Retinal pigment epithelial cell (primary cell): ENCODE results near the gene ZNF710.

Source experiments
- DNase-seq: peaks from one replicate; pipeline ENCODE4 v3.0.0-alpha.2; 2010; ENCODE audit warnings: low read depth
- H3K4me3 ChIP-seq: 2 replicates; pipeline ENCODE4 v1.5.1; 2011; ENCODE audit warnings: mild to moderate bottlenecking, low read length, control low read depth, moderate library complexity
- CTCF ChIP-seq: conservative IDR thresholded peaks from 2 replicates; pipeline ENCODE4 v1.5.1; 2011; ENCODE audit warnings: low read depth, low read length, control low read depth, inconsistent platforms

ZNF710 gene

DNA sequence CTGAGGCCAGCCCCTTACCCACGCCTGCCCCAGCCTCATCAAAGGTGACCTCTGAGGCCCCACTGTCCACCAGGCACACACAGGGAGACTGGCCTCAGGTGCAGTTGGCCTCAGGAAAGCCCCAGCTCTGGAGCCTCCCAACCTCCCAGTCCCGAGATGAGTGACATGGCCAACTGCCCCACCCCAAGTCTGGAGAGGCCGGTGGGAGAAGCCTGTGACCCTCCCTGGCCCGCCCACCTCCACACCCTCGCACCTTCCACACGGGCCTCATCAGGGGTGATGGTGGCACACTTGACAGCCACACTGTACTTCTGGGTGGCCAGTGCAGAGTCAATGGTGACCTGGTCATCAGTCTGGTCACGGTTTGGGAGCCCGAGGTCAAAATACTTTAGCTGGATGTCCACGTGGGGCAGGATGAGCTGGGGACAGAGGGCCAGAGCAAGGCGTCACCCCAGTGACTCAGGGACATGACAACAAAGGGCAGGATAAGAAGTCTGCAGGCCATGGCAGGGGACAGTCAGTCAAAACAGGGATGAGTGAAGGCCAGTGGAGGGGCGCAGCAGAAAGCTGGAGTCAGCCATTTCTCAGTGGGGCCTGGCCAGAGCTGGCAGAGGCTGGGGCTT, 89.2 kb downstream of the ZNF710 start:
- no peak for DNase-seq
- no peak for TF ChIP-seq CTCF
- no peak overlapping the region for H3K4me3 ChIP-seq

- no peak overlapping the region for H3K4me3 ChIP-seq
- no peak for DNase-seq
- no peak for TF ChIP-seq CTCF
These were observed 90.2 kb downstream of the ZNF710 start for GRCh38 chr15:90091156-90091931.

DNA sequence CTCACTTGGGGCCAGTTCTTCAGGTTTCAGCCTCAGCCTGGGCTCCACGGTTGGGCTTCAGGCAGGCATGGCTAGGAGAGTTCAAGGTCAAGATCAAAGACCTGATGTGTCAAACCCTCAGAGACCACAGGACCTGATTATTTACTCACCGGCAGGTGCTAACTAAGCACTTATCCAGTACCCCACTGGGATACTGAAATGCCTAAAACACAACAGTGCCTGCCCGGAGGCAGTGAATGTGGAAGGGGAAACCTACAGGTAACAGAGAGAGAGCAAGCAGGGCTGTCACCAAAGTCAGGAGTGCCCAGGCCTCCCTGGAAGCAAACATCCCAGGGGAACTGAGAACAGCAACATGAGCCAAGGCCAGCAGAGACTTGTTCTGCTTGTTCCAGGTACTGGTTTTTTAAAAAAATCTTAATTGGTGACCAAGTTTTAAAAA, 94.4 kb downstream of the ZNF710 start:
- no peak for DNase-seq
- no peak for TF ChIP-seq CTCF
- H3K4me3 ChIP-seq: no peak overlapping the region

DNA sequence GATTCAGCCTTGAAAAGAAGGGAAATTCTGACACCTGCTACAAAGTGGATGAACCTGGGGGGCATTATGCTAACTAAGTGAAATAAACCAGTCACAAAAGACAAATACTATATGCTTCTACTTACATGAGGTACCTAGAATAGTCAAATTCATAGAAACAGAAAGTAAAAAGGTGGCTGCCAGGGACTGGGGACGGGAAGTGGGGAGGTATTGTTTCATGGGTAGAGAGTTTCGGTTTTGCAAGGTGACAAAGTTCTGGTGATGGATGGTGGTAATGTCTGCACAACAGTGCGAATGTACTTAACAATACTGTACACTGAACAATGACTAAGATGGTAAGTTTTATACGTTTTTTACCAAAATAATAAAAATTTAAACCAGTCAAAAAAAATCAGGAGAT, 96.4 kb downstream of the ZNF710 start:
- DNase-seq: no peak
- H3K4me3 ChIP-seq: no peak overlapping the region
- no peak for TF ChIP-seq CTCF

- DNase-seq: no peak
- H3K4me3 ChIP-seq: no peak overlapping the region
- no peak for TF ChIP-seq CTCF
These were observed 98.1 kb downstream of the ZNF710 start for GRCh38 chr15:90099072-90099867.

GRCh38 chr15:90099868-90100831, 99.0 kb downstream of the ZNF710 start:
- no peak for TF ChIP-seq CTCF
- H3K4me3 ChIP-seq: no peak overlapping the region

More at GRCh38 chr15:90099868-90100831, 99.0 kb downstream of the ZNF710 start:
- no peak for DNase-seq
